Caco-2 (cell line): Measurements from ENCODE around the gene NUDT3. TPM values are rescaled to one million over a fixed set of nuclear protein-coding genes. Genes with fewer than 3 reads are reported as not detected.

Experiments
- BruUV-seq: library from RNA; stranded (reverse); fragments of 400-500 nt; replicated peaks from 2 replicates; lab custom pipeline; 2021; lab: Mats Ljungman, UMichigan
- CTCF ChIA-PET: fragments of 300-600 bp; sonication (Branson Sonifier 250); formaldehyde crosslinking; loops from one replicate; lab custom pipeline; 2022; ENCODE audit warnings: antibody characterized with exemption; lab: Charles Lee
- POLR2A ChIA-PET: fragments of 300-600 bp; sonication (Branson Sonifier 250); formaldehyde crosslinking; loops from one replicate; lab custom pipeline; 2022; ENCODE audit warnings: antibody characterized with exemption; lab: Charles Lee
- DNase-seq, 2 experiments: peaks; one replicate each; pipeline versions ENCODE4 v3.0.0 to v3.0.0-alpha.2; 2020 to 2022
- H3K27me3 ChIP-seq: replicated peaks from 2 replicates; pipeline ENCODE4 v1.6.0; 2011; ENCODE audit warnings: low read length; ENCODE audit not compliant: control insufficient read depth, insufficient read depth
- H3K36me3 ChIP-seq: 2 replicates; pipeline ENCODE4 v1.5.1; 2011; ENCODE audit warnings: low read length; ENCODE audit not compliant: control insufficient read depth, insufficient read depth
- H3K4me1 ChIP-seq: fragments of 250-450 bp; sonication (Bioruptor Pico); 2 replicates; pipeline ENCODE4 v1.5.1; 2020; ENCODE audit warnings: mild to moderate bottlenecking
- H3K4me3 ChIP-seq: 2 replicates; pipeline ENCODE4 v1.5.1; 2011; ENCODE audit warnings: low read depth, mild to moderate bottlenecking, control low read depth, low read length
- H3K9me3 ChIP-seq: fragments of 250-450 bp; sonication (Bioruptor Pico); 2 replicates; pipeline ENCODE4 v1.5.1; 2020; ENCODE audit warnings: mild to moderate bottlenecking, moderate library complexity
- H3K27ac Mint-ChIP-seq: one replicate; pipeline ENCODE4 v1.8.0; 2022; ENCODE audit warnings: mixed read lengths; ENCODE audit not compliant: unreplicated experiment
- H3K27me3 Mint-ChIP-seq: one replicate; pipeline ENCODE4 v1.8.0; 2022; ENCODE audit warnings: mixed read lengths; ENCODE audit not compliant: insufficient read depth, unreplicated experiment
- H3K36me3 Mint-ChIP-seq: one replicate; pipeline ENCODE4 v1.8.0; 2022; ENCODE audit warnings: mild to moderate bottlenecking, mixed read lengths; ENCODE audit not compliant: insufficient read depth, unreplicated experiment
- H3K4me1 Mint-ChIP-seq: one replicate; pipeline ENCODE4 v1.8.0; 2022; ENCODE audit warnings: low read depth, mixed read lengths; ENCODE audit not compliant: unreplicated experiment
- H3K4me3 Mint-ChIP-seq: one replicate; pipeline ENCODE4 v1.8.0; 2022; ENCODE audit warnings: mild to moderate bottlenecking, moderate library complexity, mixed read lengths; ENCODE audit not compliant: unreplicated experiment
- H3K9me3 Mint-ChIP-seq: one replicate; pipeline ENCODE4 v1.8.0; 2022; ENCODE audit warnings: mixed read lengths; ENCODE audit not compliant: unreplicated experiment
- CTCF ChIP-seq, 2 experiments: fragments of 200-600 bp in 1 of 2; IDR thresholded peaks; 1 replicate in 1 of 2; 2 replicates in 1 of 2; pipeline versions ENCODE4 v1.5.1 to v1.8.0; 2011 to 2022; ENCODE audit warnings: antibody characterized with exemption in 1 of 2, control low read depth in 1 of 2, inconsistent platforms in 1 of 2, low read depth in 1 of 2, low read length in 1 of 2, mild to moderate bottlenecking in 1 of 2, moderate library complexity in 1 of 2; ENCODE audit not compliant: insufficient read depth in 1 of 2, severe bottlenecking in 1 of 2, unreplicated experiment in 1 of 2
- intact Hi-C: fragments of 100-400 bp; cut with micrococcal nuclease; formaldehyde crosslinking; loops from one replicate; pipeline ENCODE4 v1.10.0; 2022; ENCODE audit not compliant: unreplicated experiment
- total RNA-seq: library from RNA; stranded (reverse); gene quantifications from 2 replicates; pipeline ENCODE4 v1.2.3, GENCODE V29; 2022

NUDT3 gene
- total RNA-seq, 1 experiment from 2014 or later, result 22.9 TPM

DNA sequence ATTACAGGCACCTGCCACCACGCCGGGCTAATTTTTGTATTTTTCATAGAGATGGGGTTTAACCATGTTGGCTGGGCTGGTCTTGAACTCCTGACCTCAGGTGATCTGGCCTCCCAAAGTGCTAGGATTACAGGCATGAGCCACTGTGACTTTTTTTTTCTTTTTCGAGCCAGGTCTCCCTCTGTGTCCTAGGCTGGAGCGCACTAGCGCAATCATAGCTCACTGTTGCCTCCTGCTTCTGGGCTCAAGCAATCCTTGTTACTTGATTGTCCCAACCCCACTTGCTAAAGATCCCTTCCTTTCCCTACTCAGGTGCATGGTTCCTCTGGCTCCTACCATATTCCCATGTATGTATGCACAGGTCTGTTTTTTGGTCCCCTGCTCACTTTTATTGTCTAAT, 116.3 kb downstream of the NUDT3 start:
- Mint-ChIP-seq H3K9me3 (no peaks in the 10 kb centered on the region), H3K4me3 (no peak overlapping the region), H3K27ac (no peak overlapping the region), H3K4me1 (peaks cover 17% of the 10 kb centered on the region), H3K36me3 (peaks cover 14% of the 10 kb centered on the region), H3K27me3 (no peaks in the 10 kb centered on the region)
- DNase-seq, result no peak
- Histone ChIP-seq H3K27me3 (no peaks in the 10 kb centered on the region), H3K4me3 (no peak overlapping the region), H3K9me3 (no peaks in the 10 kb centered on the region), H3K4me1 (peaks cover 16% of the 10 kb centered on the region), H3K36me3 (no peaks in the 10 kb centered on the region)
- ChIA-PET CTCF (interaction anchor here (0.6 to 2.0 kb wide), 2 partner anchors 139 to 312 kb away, joined by 3 to 7 read pairs; no protein-coding TSS in a partner anchor), POLR2A (interaction anchor here (0.6 kb wide), 1 partner anchor 39 kb away, joined by 4 read pairs; the partner anchor contains the start of gene HMGA1)
- intact Hi-C loops, result no loop called here
- BruUV-seq, result no TSS peak
- no peak for TF ChIP-seq CTCF (IDR thresholded peaks at IDR 0.05; ENCODE audit: insufficient read depth in 1 of 2, low read depth in 1 of 2, low read length in 1 of 2, severe bottlenecking in 1 of 2, unreplicated experiment in 1 of 2)

- Histone ChIP-seq H3K9me3 (no peaks in the 10 kb centered on the region), H3K4me3 (no peak overlapping the region), H3K4me1 (peaks cover 16% of the 10 kb centered on the region), H3K27me3 (no peaks in the 10 kb centered on the region), H3K36me3 (no peaks in the 10 kb centered on the region)
- Mint-ChIP-seq H3K27me3 (no peaks in the 10 kb centered on the region), H3K27ac (no peak overlapping the region), H3K9me3 (no peaks in the 10 kb centered on the region), H3K4me1 (peaks cover 17% of the 10 kb centered on the region), H3K36me3 (peaks cover 14% of the 10 kb centered on the region), H3K4me3 (no peak overlapping the region)
- intact Hi-C loops, result no loop called here
- TF ChIP-seq CTCF (IDR thresholded peaks at IDR 0.05; ENCODE audit: insufficient read depth in 1 of 2, low read depth in 1 of 2, low read length in 1 of 2, severe bottlenecking in 1 of 2, unreplicated experiment in 1 of 2), result no peak
- DNase-seq, result no peak
- no TSS peak for BruUV-seq
- CTCF ChIA-PET, result interaction anchor here (0.6 kb wide), 1 partner anchor 8 kb away, joined by 5 read pairs; no protein-coding TSS in a partner anchor
- POLR2A ChIA-PET, result no interaction called here
Observed at GRCh38 chr6:34275128-34275804, 117.2 kb downstream of the NUDT3 start.

DNA sequence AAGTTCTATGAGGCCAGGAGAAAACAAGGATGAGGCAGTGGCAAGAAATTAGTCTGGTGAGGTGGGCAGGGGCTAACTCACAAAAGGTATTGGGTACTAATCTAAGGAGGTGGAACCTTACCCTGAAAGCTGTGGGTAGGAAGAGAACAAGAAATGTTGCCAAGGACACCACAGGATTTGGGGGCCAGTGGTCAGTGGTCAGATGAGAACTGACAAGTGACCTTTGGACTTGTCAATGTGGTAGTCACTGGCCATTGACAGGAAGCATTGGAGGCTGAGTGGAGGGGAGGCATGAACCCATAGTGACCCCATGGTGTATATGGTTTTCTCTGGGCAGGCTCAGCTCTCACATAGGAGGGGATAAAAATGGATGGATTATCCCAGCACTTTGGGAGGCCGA, 118.3 kb downstream of the NUDT3 start:
- BruUV-seq, result no TSS peak
- ChIA-PET CTCF (no interaction called here), POLR2A (no interaction called here)
- Mint-ChIP-seq H3K4me1 (peaks cover 17% of the 10 kb centered on the region), H3K9me3 (no peaks in the 10 kb centered on the region), H3K27me3 (no peaks in the 10 kb centered on the region), H3K4me3 (no peak overlapping the region), H3K27ac (no peak overlapping the region), H3K36me3 (peaks cover 11% of the 10 kb centered on the region)
- Histone ChIP-seq H3K4me1 (peaks cover 16% of the 10 kb centered on the region), H3K27me3 (no peaks in the 10 kb centered on the region), H3K4me3 (no peak overlapping the region), H3K9me3 (no peaks in the 10 kb centered on the region), H3K36me3 (no peaks in the 10 kb centered on the region)
- intact Hi-C loops, result no loop called here
- DNase-seq, result no peak
- no peak for TF ChIP-seq CTCF (IDR thresholded peaks at IDR 0.05; ENCODE audit: insufficient read depth in 1 of 2, low read depth in 1 of 2, low read length in 1 of 2, severe bottlenecking in 1 of 2, unreplicated experiment in 1 of 2)
